Bronchial epithelial cell (primary cell): ENCODE measurements around the gene STOM. TPM values are rescaled to one million over a fixed set of nuclear protein-coding genes. Genes with fewer than 3 reads are reported as not detected.

Source experiments
- DNase-seq: peaks from one replicate; pipeline ENCODE4 v3.0.0-alpha.2; 2010; ENCODE audit warnings: low read depth
- FAIRE-seq: peaks from 2 replicates; lab custom pipeline; 2011; peaks lifted over from hg19 to GRCh38; lab: Jason Lieb, UNC
- H3K27me3 ChIP-seq: 2 replicates; pipeline ENCODE4 v1.5.1; 2011; ENCODE audit warnings: low read length; ENCODE audit not compliant: control insufficient read depth, insufficient read depth
- H3K36me3 ChIP-seq: 2 replicates; pipeline ENCODE4 v1.5.1; 2011; ENCODE audit warnings: low read length; ENCODE audit not compliant: control insufficient read depth, insufficient read depth
- H3K4me3 ChIP-seq: 2 replicates; pipeline ENCODE4 v1.5.1; 2011; ENCODE audit warnings: mild to moderate bottlenecking, low read depth, low read length, control low read depth
- total RNA-seq: library from RNA; depleted of rRNA; stranded (reverse); fragments of >200 nt; gene quantifications from 2 replicates; pipeline ENCODE4 v1.2.1, GENCODE V29; 2014
- TF ChIP-seq, protein P1 (sequence below): IDR thresholded peaks from 2 replicates; pipeline ENCODE4 v1.5.1; 2011; ENCODE audit warnings: mild to moderate bottlenecking, moderate library complexity, low read length, control low read depth, inconsistent platforms; ENCODE audit not compliant: insufficient read depth, severe bottlenecking

STOM gene
- total RNA-seq, 1 donor from 2014 or later: 356 TPM

DNA sequence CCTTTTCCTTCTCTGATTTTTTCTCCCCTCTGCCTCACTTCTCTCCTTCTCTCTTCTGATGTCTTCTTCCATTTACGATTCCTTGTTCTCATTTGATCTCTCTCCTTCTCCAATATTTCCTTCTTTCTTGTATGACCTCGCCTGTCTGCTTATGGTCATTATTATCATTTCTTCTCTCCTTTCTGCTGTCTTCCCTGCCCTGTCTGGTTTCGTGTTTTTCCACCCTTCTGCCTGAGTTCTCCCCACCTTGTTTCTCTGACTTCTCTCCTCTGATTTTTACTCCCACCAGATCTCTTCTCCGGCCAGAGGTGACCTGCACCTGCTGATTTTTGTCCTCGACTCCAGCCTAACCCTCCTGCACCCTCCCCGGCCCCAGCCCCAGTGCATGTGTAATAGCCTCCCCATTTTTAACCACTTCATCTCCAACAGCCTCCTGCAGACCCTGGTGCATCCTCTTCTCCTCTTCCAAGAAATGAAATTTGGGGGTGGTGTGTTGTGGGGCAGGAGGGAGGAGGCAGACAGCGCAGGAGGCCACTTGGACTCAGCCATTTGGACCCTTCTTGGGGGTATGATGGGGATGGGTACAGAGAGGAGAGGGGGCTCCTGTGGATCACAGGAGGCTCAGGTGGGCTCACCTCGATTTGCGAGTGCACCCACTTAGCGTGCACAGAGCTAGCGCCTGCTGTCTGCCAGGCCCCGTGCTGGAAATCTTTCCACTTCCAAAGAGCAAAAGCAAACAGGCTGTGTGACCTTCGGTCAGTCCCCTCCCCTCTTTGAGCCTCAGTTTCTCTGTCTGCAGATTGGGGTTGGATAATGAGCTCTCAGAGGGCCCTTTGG is 69.5 kb downstream of the STOM start:
- DNase-seq (no peak), FAIRE-seq (no peak)
- Histone ChIP-seq H3K27me3 (no peaks in the 10 kb centered on the region), H3K4me3 (peak overlapping the region; percentile 43), H3K36me3 (peaks cover 30% of the 10 kb centered on the region)
- TF ChIP-seq, protein P1, sequence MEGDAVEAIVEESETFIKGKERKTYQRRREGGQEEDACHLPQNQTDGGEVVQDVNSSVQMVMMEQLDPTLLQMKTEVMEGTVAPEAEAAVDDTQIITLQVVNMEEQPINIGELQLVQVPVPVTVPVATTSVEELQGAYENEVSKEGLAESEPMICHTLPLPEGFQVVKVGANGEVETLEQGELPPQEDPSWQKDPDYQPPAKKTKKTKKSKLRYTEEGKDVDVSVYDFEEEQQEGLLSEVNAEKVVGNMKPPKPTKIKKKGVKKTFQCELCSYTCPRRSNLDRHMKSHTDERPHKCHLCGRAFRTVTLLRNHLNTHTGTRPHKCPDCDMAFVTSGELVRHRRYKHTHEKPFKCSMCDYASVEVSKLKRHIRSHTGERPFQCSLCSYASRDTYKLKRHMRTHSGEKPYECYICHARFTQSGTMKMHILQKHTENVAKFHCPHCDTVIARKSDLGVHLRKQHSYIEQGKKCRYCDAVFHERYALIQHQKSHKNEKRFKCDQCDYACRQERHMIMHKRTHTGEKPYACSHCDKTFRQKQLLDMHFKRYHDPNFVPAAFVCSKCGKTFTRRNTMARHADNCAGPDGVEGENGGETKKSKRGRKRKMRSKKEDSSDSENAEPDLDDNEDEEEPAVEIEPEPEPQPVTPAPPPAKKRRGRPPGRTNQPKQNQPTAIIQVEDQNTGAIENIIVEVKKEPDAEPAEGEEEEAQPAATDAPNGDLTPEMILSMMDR: no peak

GRCh38 chr9:121299467-121300282 is 70.4 kb downstream of the STOM start:
- TF ChIP-seq, protein P1: no peak
- no peaks in the 10 kb centered on the region for H3K27me3 ChIP-seq
- FAIRE-seq: no peak
- DNase-seq: no peak
- peaks cover 26% of the 10 kb centered on the region for H3K36me3 ChIP-seq
- H3K4me3 ChIP-seq: peak overlapping the region; percentile 43

- DNase-seq (peak; percentile 17), FAIRE-seq (no peak)
- Histone ChIP-seq H3K27me3 (no peaks in the 10 kb centered on the region), H3K36me3 (peaks cover 19% of the 10 kb centered on the region), H3K4me3 (peak overlapping the region; percentile 43)
- TF ChIP-seq, protein P1: no peak
Observed at GRCh38 chr9:121298689-121299466, 71.2 kb downstream of the STOM start.

GRCh38 chr9:121298016-121298538 is 72.0 kb downstream of the STOM start:
- TF ChIP-seq, protein P1: no peak
- DNase-seq (no peak), FAIRE-seq (no peak)

DNA sequence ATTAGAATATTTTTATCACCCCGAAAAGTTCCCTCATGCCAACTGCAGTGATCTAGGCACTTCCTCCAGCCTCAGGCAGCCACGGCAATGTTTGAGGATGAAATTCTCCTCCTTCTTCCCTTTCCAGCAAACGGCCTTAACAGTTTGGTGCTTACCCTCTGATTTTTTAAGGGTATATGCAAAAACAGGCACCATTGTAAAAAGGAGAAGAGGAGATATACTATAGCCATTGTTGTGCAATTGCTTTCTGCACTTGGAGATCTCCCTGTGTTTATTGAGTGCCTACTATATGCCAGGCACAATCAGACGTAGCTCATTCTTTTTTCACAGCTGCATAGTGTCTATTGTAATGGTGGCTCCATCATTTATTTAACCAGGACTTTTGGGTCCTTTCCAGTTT is 72.7 kb downstream of the STOM start:
- TF ChIP-seq, protein P1: no peak
- DNase-seq (no peak), FAIRE-seq (no peak)
- H3K4me3 ChIP-seq: no peak overlapping the region
- peaks cover 11% of the 10 kb centered on the region for H3K36me3 ChIP-seq
- H3K27me3 ChIP-seq: no peaks in the 10 kb centered on the region

More at GRCh38 chr9:121298016-121298538, 72.0 kb downstream of the STOM start:
- Histone ChIP-seq H3K4me3 (no peak overlapping the region), H3K27me3 (no peaks in the 10 kb centered on the region), H3K36me3 (peaks cover 15% of the 10 kb centered on the region)
